MM.1S (cell line): ENCODE data around the gene SULT1A1.

Source experiments
- EZH2 ChIP-seq: fragments of 300-600 bp; sonication (generic); optimal IDR thresholded peaks from 2 replicates; pipeline ENCODE3; 2017; ENCODE audit warnings: low read depth, mild to moderate bottlenecking, antibody characterized with exemption, low read length, mixed read lengths
- TF ChIP-seq, protein P1 (sequence below): fragments of 300-600 bp; sonication (generic); IDR thresholded peaks from 2 replicates; pipeline ENCODE4 v1.5.1; 2016; ENCODE audit warnings: antibody characterized with exemption, low read length, mixed read lengths

DNA sequence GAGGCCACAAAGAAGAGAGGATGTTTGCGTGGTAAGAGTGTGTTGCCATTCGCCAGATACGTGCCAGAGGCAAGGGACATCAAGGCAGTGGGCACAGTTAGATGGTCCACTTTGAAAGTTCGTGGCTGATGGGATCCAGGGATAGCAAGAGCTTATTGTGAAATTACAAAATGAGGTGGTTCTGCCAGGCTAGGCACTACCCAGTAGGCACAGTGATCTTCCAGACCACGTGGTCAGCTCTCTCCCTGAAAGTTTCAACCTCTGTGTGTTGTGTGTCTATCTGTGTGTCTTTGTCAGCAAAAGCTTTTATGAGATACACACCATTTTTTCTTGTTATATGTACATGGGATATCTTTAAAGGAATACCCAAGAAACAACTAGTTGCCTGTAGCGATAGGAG is 46.6 kb downstream of the SULT1A1 start:
- no peak for TF ChIP-seq EZH2
- TF ChIP-seq, protein P1, sequence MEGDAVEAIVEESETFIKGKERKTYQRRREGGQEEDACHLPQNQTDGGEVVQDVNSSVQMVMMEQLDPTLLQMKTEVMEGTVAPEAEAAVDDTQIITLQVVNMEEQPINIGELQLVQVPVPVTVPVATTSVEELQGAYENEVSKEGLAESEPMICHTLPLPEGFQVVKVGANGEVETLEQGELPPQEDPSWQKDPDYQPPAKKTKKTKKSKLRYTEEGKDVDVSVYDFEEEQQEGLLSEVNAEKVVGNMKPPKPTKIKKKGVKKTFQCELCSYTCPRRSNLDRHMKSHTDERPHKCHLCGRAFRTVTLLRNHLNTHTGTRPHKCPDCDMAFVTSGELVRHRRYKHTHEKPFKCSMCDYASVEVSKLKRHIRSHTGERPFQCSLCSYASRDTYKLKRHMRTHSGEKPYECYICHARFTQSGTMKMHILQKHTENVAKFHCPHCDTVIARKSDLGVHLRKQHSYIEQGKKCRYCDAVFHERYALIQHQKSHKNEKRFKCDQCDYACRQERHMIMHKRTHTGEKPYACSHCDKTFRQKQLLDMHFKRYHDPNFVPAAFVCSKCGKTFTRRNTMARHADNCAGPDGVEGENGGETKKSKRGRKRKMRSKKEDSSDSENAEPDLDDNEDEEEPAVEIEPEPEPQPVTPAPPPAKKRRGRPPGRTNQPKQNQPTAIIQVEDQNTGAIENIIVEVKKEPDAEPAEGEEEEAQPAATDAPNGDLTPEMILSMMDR = no peak
